B cell (primary cell): ENCODE measurements around the gene PDE3A.

Source experiments
- EZH2 ChIP-seq: IDR thresholded peaks from 2 replicates; pipeline ENCODE4 v1.6.1; 2012; ENCODE audit warnings: borderline replicate concordance, low read depth, mild to moderate bottlenecking, moderate library complexity, low read length; ENCODE audit not compliant: insufficient read depth, poor library complexity, severe bottlenecking
- TF ChIP-seq, protein P1 (sequence below): fragments of 200-600 bp; IDR thresholded peaks from one replicate; pipeline ENCODE4 v1.8.0; 2022; ENCODE audit warnings: antibody characterized with exemption, mild to moderate bottlenecking

GRCh38 chr12:20596061-20596460 is 227.7 kb downstream of the PDE3A start:
- TF ChIP-seq, protein P1, sequence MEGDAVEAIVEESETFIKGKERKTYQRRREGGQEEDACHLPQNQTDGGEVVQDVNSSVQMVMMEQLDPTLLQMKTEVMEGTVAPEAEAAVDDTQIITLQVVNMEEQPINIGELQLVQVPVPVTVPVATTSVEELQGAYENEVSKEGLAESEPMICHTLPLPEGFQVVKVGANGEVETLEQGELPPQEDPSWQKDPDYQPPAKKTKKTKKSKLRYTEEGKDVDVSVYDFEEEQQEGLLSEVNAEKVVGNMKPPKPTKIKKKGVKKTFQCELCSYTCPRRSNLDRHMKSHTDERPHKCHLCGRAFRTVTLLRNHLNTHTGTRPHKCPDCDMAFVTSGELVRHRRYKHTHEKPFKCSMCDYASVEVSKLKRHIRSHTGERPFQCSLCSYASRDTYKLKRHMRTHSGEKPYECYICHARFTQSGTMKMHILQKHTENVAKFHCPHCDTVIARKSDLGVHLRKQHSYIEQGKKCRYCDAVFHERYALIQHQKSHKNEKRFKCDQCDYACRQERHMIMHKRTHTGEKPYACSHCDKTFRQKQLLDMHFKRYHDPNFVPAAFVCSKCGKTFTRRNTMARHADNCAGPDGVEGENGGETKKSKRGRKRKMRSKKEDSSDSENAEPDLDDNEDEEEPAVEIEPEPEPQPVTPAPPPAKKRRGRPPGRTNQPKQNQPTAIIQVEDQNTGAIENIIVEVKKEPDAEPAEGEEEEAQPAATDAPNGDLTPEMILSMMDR: no peak
- no peak for TF ChIP-seq EZH2
